Hematopoietic multipotent progenitor cell treated with erythropoietin and hydrocortisone succinate and interleukin-3 and kit ligand, for 15 days (in vitro differentiated cells): ENCODE data around the gene AKTIP.
A peak's percentile ranks its signal among the peaks of the same experiment; 100 is the strongest.

Source experiments
- DNase-seq: peaks from one replicate; pipeline ENCODE4 v3.0.0-alpha.2; 2015; ENCODE audit warnings: low spot score

AKTIP gene

DNA sequence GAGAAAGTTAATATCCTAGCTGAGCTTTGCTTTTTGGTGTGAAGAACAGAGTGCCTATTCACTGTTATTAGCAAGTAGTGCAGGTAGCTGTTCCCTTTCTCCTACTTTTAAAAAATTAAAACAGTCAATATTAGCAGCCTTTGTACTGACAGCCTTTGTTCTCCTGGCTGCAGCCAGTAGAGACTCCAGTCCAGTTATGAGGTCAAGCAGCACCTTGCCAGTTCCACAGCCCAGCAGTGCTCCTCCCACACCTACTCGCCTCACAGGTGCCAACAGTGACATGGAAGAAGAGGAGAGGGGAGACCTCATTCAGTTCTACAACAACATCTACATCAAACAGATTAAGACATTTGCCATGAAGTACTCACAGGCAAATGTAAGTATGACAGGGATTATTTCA lies 22.6 kb downstream of the AKTIP start:
- no peak for DNase-seq

DNA sequence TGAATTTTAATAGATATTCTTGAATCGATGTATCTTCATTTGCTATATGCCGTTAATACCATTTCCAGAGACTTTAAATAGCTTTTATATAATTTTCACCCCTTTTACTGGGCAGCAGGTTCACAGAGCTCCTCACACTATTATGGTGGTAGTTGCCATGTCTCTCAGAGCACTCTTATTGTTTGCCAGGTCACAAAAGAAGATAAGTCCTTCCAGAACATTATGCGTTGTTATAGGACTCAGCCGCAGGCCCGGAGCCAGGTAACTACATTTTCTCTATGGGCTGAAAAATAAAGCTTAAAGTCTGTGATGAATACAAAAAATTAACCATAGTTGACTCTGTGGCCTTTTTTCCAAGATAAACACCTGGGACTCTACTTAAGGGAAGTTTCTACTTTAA lies 24.0 kb downstream of the AKTIP start:
- no peak for DNase-seq

DNA sequence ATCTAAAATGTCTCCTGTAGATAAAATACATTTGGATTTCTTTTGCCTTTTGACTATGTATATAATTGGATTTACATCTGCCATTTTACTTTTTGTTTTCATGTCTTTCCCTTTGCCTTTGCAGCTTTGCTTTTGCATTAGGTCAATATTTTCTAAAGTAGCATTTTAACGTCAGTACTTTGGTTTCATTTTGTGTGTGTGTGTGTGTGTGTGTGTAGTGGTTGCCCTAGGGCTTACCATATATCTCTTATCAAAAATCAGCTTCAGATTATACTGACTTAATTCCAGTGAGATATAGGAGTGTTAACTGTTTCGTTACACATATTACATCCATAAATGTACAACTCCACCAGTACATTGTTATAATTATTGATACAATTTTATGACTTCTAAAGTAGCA lies 26.1 kb downstream of the AKTIP start:
- DNase-seq, result no peak

DNA sequence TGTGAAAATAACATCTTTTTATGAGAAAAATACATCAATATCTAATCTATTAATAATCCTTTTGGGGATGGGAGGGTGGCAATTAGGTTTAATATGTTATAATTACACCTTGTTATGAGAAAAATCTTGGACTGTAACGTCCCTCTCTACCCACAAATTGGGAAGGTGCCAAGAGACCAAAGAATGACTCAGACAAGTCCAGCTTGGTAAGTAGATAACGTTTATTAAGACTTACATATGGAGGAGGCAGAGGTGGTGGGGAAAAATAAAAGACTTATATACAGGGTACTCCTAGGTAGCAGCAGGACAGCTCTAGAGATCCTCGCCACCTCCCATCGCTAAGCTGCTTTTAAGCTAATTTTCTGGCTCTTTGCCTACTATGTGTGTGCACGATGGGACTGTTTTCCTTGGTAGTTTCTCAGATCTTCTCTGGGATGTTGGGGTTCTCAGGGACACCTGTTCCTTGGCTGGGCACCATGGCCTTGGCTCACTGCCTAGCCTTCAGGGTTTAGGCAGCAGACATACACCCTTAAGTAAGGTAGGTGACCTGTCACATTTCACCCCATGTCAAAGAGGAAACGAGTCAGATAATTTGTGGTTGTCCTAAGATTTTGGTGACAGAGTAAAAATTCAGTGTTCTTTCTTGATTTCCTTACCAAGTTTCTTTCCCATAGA lies 37.3 kb downstream of the AKTIP start:
- peak; percentile 72 for DNase-seq

DNA sequence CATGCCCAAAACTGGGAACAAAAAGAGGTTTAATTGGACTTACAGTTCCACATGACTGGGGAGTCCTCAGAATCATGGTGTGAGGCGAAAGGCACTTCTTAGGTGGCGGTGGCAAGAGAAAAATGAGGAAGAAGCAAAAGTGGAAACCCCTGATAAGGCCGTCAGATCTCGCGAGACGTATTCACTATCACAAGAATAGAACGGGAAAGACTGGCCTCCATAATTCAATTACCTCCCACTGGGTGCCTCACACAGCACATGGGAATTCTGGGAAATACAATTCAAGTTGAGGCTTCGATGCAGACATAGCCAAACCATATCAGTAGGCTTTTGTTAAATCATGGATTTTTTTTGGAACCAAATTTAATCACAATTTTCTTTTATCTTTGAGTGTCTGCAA lies 44.4 kb downstream of the AKTIP start:
- no peak for DNase-seq

DNA sequence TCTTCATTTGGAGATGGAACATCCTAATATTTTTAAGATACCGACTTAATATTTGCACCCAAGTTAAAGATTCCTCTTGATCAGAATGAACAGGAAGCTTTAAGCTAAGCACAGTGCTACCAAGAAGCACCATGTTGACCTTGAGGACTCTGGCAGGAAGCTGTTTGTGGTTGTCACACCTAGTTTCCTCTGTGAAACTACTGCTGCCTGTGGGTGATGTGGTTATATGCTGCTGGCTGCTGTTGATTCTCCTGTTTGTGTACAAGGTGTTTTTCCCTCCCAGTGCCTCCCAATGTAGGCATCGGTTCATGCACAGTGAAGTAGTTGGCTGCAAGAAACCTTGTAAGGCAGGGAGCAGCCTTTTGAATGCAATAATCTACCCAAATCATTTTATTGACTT lies 45.3 kb downstream of the AKTIP start:
- DNase-seq, result no peak

DNA sequence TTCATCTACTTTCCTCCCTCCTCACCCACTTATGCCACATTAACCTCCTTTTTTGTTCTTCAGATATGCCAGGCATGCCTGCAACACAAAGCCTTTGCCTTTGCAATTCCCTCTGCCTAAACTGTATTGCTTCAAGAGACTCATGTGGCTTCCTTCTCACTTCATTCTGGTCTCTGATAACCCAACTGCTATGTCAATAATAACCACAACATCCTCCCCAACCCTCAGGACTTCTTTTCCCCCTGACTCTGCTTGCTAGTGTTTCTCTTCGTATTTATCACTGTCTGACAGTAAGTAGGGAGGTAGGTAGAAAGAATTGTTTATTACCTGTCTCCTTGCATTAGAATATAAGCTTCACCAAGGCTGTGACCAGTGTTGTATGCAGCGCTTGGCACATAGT lies 46.4 kb downstream of the AKTIP start:
- no peak for DNase-seq

DNA sequence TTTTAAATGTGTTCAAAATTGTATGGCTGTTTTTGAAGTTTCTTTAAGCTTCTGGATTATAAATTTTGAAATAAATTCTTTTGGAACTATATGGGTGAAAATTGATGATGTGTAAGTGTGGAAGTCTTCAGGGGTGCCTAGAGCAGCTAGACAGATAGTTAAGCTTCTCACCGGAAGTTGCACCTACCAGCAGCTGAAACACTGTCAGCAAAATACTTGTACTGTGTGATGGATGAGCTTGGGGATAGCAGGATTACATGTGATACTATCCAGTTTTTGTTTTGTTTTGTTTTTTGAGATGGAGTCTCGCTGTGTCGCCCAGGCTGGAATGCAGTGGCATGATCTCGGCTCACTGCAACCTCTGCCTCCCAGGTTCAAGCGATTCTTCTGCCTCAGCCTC lies 49.1 kb downstream of the AKTIP start:
- DNase-seq, result no peak

DNA sequence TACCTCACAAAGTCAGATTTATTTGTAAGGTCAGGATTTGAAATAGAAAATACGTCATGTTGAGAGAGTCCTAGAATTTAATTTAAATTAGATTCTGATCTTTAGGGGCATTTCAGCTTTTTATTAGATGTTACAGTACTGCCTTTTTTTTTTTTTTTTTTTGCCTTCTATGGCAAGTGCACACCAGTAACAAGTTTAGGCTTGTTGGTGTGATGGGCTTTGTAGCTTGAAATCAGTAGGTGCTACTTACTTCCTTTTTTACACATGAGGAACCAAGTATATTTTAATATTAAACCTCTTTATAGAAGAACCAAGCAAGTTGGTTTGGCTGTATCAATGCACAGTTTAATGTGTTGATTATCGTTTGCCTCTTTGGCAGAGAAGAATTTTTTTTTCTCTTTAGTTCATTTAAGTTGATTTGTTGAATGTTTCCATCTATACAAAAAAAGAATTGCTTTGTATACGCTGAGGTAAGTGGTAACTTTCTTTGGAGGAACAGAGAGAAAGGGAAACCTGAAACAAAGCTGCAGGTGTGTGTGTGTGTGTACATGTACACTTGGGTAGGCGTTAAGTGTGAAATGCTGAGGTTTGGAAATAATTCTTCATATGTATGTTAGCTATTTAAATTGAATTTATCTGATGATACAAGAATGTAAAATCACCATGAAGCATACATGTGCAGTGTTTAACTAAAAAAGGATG lies 53.0 kb downstream of the AKTIP start:
- DNase-seq, result no peak

DNA sequence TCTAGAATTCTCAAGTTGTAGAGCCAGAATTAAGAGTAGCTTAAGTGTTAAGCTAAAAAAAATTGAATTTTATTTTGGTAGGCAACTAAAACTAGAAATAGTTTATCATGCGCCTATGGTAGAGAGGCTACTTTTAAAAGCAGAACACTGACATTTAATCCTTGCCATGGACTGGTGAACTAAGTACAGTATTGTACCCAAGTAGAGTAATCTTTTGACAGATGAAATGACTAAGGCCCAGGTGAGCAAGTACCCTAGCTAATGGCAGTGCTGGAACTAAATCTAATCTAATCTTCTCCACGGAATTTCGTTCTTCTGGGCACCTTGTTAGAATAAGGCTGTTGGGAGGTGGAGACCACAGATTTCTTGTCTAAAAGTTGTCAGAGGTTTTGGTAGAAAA lies 56.9 kb downstream of the AKTIP start:
- no peak for DNase-seq

DNA sequence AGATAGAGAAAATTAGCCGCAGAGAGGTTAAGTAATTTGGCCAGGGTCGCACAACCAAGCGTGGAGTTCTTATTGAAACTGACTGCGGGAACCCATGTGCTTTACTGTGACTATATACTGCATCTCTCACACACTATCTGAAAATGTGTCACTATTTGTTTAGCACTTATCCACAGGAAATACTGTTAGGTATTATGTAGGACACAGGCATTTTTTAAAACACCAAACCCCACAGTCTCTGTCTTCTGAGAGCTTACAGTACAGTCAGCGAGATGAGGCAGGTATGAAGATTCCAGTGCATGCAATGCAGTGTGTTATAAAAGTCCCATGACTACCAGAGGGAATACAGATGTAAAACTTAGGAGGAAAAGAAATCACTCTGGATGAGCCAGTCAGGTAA lies 57.5 kb downstream of the AKTIP start:
- DNase-seq, result no peak
